NCI-H2171 (cell line): ENCODE results near the gene AHCYL2.
"Not testable (repeated sequence)": the region's sequence is repeated elsewhere in the genome, so short reads cannot be mapped to it uniquely, and the experiment has no call there.

ENCODE experiments used
- DNase-seq: peaks from one replicate; lab custom pipeline; 2025; lab: John Stamatoyannopoulos, UW

The AHCYL2 gene

DNA sequence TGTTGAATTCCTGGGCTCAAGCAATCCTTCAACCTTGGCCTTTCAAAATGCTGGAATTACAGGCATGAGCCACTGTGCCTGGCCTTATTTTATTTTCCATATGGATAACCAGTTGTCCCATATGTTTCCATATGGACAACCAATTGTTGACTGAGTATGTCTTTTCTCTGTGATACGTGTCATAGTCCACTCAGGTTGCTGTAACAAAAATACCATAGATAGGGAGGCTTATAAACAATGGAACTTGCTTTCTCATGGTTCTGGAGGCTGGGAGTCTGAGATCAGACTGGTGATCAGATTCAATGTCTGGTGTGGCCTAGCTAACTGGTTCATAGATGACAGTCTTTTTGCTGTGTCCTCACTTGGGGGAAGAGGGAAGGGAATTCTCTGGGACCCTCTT lies 19.4 kb downstream of the AHCYL2 start:
- no peak for DNase-seq

DNA sequence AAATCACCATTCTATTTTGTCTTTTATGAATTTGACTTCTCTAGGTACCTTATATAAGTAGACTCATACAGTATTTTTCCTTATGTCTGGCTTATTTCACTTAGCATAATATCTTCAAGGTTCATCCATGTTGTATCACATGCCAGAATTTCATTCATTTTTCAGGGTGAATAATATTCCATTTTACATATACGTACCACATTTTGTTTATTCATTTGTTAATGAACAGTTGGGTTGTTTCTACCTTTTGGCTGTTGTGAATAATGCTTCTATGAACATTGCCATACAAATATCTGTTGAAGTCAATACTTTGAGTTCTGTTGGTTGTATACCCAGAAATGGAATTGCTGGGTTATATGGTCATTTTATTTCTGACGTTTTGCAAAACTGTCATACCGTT lies 20.7 kb downstream of the AHCYL2 start:
- no peak for DNase-seq

DNA sequence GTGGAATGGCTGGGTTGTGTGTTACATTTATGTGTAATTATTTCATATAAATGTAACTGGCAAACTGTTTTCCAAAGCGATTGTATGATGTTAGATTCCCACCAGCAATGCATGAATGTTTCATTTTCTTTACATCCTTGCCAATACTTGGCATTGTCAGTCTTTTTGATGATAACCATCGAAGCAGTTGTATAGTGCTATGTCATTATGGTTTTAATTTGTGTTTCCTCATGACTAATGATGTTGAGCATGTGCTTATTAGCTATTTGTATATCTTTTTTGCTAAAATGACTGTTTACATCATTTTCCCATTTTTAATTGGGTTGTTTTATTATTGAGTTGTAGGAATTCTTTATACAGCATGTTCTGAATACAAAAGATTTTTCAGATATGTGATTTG lies 22.3 kb downstream of the AHCYL2 start:
- DNase-seq = no peak

DNA sequence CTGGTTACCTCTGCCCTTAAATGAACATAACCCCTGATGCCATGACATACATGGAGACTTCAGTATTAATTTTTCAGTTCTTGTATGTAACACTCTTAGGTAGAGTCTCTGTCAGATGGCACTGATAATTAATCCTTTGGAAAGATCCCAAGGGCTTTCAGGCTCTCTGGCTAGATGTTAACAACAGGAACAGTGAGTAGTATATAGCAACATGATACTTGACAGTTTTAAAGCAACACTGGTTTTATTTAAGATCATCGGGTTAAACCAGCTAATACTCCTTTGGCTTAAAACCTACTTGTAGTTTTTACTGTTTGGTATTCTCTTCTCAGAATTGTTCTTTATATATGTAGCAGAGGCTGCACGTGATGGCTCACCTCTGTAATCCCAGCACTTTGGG lies 27.3 kb downstream of the AHCYL2 start:
- DNase-seq = peak; percentile 66

DNA sequence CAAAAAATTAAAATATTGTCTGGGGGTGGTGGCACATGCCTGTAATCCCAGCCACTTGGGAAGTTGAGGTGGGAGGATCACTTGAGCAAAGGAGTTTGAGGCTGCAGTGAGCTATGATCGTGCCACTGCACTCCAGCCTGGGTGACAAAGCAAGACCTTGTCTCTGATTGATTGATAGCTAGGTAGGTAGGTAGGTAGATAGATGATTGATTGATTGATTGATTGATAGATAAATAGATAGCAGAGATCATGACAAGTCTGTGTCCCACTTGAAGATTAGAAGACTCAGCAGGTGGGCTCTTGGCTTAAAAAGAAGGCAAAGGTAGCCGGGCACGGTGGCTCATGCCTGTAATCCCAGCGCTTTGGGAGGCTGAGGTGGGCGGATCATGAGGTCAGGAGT lies 27.8 kb downstream of the AHCYL2 start:
- not testable (repeated sequence) for DNase-seq

DNA sequence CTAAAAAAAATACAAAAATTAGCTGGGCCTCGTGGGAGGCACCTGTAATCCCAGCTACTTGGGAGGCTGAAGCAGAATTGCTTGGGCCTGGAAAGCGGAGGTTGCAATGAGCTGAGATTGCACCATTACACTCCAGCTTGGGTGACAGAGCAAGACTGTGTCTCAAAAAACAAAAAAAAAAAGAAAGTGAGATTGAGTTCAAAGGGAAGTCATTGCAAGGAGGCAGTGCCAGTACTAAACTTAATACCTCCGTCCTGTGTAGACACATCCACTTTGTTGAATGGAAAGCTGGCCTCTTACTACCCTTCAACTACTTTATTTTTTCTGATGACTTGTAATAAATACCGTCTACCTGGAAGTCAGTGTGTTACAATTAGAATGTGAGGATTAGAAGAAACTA lies 31.0 kb downstream of the AHCYL2 start:
- no peak for DNase-seq

DNA sequence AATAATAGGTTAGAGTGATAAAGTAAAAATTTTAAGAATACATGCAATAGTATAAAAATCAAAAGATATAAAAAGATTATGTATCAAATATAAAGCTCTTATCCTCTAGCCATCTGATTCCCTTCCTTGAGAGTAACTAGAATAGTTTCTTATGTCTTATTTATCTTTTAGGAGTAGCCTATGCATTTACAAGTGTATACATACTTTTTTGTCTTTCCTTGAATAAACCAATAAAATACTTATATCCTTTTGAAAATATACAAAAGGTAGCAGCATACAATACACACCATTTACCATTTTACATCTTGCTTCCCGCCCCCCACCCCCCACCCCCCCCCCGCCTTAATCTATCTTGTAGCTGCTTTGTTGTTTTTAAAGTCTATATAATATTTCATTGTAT lies 31.4 kb downstream of the AHCYL2 start:
- DNase-seq = no peak

DNA sequence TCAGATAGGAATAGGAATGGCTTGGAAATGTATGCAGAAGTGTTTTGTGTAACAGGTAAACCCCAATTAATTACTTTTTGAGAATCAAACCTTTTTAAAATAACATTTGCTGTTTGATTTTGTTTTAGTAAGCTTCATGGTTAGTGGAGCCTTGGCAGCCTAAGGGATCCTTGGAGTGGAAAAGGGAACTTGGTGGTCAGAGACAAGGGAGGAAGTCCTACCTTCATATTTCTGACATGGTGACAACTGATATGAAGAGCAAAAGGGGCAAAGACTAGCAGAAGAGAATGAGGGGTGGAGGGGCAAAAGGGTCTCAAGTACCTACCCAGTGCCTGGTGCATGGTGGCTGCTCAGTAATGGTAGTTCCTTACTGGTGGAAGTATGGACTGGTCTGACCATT lies 32.3 kb downstream of the AHCYL2 start:
- DNase-seq = no peak

DNA sequence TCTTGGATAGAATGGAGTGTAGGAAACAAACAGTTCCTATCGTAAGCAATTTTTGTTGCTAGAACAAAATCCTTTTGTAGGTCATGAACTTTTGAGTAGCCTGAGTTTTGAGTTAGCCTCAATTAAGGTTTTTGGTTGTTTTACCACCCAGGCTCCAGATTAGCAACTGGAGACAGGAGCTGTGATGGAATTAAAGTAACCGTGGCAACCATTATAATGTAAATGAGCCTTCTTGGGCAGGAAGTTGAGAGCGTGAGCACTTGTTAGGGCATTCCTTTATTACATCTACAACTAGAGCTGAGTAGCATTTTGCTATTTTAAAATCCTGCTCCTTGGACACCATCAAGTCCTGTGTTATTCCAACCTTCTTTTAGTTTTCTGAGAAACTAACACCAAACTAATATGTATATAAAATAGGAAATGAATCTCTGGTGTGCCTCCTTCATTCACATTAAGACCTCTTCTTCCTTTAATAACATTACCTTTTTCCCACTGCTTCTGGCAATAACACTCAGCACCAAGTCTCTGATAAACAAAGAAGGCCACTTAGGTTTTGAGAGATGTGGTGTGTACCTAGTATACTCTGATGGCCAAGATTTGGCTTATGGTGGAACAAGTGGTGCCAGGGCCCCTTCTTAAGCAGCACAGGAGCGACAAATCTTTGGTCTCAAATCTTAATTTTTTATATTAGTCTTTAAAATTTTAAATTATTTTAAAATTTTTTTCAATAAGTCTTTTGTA lies 34.0 kb downstream of the AHCYL2 start:
- no peak for DNase-seq

DNA sequence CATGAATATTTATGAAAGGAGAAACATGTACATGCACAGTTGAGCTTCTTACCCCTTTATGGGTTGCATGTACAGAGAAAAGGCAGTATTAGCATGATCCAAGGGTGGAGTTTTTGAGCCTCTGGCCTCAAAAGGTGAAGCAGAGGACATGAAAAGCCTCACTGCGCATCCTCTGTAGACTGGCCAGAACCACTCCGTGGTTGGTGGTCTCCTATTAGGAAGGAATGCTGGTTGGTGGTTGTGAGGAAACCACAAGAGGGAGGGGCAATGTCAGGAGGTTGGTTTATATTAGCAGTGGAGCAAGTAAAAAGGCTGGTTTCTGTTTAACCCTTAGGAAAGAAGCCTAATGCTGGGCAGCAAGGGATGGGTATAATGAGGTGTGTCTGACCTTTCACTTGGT lies 37.5 kb downstream of the AHCYL2 start:
- no peak for DNase-seq

DNA sequence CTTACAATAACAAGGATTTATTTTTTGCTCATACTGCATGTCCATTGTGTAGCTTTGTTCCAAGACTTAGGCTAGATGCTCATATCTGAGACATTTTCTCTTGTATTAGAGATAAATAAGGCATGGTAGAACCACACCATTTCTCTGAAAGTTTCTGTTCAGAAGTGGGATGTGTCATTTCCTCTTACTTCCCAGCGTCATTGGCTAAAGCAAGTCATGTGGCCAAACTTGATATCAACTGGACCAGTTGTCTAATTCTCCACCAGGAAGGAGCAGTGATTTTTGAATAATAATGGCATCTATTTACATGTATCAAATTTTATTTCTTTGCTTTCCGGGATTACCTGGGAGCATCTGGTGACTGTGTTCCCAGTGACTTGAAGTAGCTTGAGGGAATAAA lies 38.3 kb downstream of the AHCYL2 start:
- DNase-seq = no peak

DNA sequence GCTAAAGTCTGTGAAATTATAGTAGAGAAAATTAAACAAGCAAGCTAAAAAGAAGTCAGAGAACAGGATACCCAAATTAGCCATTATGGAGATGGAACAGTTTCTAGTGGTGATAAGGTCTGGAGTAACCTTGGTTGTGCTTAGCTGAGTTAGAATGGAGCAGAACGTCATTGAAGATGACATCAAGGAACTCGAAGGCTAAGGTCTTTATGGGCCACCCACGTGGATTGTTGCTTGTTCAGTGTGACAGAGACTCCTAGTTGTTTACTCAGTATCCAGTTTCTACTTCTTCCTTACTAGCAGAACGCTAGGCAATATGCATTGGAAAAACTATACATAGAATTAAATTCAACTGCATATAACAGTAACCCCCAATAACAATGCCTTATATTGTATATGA lies 39.7 kb downstream of the AHCYL2 start:
- DNase-seq = no peak

DNA sequence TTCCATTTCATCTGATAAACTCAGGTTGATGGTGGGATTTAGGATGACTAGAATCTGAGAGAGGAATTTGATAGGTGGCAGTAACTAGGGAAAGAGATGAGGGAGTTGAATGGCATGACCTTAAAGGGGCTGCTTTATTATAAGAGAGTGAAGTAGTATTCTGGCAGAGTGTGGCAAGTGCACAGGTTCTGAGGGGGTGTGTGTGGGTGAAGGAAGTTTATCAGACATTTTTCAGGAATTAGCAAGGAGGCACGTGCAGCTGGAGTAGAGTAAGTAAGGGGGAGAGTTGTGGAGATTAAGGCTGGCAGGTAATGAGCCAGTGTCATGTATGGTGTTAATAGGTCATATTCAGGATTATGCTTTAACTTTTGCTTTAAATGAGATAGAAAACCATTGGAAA lies 40.5 kb downstream of the AHCYL2 start:
- no peak for DNase-seq

DNA sequence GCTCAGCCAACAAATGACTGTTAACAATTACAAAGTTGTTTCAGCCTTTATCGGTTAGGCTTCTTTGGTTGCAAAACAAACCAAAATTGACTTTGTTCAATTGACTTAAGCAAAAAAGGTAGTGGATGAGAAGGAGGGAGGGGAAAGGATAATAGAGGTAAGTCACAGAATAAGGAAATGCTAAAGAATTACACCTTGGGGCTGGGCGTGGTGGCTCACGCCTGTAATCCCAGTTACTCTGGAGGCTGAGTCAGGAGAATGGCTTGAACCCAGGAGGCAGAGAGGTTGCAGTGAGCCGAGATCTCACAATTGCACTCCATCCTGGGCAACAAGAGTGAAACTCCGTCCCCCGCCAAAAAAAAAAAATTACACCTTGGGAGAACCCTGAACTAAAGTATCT lies 41.4 kb downstream of the AHCYL2 start:
- no peak for DNase-seq

DNA sequence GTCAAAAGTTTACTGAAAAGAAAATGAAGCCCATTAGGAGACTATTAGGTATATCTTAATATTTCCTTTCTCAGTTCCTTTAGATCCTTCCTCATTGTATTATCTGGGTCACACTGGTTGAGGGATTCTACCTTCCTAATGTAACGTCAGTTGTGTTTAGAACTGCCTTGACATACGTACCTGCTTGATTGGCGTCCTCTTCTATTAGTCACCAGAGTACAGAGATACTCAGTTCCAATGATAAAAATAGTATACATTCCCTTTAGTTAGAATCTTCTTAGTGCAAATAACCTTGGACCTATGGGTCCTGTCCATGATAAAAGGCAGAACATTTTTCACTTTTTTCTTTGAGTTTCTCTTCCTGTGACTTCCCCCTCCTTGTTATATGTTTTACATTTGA lies 45.2 kb downstream of the AHCYL2 start:
- DNase-seq = no peak

DNA sequence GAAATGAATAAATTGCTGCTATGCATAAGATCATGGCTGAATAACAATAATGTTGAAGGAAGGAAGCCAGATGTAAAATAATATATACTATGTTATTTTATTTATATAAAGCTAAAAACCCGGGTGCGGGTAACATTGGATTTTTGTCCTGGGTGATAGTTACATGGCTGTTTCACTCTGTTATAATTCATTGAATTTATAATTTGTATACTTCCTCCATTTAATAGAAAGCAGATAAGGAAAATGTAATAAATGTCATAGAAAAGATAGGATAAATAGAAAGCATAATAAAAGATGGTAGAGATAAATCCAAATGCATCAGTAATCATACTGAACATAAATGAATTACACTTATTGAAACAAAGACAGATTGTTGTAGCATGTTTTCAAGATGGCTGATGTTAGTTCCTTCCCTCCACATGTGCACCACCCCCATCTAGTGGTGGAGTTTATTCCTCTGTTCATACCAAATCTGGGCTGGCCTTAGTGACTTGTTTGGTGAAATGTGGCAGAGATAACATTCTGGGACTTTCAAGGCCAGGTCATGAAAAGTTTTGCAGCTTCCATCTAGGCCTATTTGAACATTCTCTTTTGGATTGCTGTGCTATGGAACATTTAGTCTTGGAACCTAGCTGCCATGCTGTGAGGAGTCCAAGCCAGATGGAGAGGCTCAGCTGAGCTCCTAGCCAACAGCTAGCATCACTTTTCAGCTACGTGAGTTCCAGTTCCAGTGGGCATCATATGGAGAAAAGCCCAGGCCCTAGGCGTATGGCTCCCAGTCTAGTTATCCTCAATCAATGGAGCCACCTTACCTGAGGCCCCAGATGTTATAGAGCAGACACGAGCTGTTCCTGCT lies 46.9 kb downstream of the AHCYL2 start:
- peak; percentile 46 for DNase-seq

DNA sequence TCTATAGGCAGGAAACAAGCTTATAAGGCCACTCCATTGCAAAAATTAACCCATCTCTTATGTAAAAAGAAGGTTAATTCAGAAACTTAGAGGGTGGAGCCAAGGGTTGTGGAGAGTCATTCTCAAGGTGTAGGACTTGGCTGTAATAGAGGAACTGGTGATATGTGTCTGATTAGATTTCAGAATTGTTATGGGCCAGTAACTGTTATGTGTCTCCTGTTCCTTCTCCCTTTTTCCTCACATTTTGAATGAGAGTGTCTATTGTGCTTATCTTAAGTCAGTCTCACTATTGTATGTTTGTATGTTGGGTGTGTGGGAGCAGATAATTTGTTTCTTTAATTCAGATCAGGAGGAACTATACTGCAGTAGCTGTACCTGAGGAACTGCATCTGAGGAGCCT lies 49.1 kb downstream of the AHCYL2 start:
- no peak for DNase-seq

DNA sequence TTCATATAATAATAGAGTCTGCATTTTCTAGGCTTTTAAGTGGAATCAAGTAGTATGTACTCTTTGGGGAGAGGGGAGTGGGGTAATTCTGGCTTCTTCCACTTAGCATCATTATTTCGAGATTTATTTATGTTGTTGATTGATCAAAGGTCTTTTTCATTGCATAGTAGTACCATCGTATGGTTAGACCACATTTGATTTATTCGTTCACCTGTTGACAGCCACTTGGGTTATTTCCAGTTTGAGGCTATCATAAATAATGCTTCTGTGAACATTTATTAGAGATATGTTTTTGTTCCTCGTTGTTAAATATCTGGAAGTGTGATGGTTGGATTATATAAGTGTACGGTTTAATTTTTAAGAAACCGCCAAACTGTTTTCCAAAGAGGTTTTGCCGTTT lies 52.8 kb downstream of the AHCYL2 start:
- no peak for DNase-seq

DNA sequence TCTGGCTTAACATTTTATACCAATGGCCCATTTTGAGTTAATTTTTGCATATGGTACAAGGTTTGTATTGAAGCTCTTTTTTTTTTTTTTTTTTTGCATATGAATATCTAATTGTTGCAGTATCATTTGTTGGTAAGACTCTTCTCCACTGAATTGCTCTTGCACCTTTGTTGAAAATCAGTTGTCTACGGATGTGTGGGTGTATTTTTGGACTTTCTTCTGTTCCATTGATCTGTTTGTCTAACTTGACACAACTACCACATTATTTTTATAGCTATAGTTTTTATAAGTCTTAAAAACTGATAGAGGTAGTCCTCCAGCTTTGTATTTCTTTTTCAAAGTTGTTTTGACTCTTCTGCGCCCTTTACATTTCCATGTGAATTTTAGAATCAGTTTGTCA lies 53.9 kb downstream of the AHCYL2 start:
- DNase-seq = no peak

DNA sequence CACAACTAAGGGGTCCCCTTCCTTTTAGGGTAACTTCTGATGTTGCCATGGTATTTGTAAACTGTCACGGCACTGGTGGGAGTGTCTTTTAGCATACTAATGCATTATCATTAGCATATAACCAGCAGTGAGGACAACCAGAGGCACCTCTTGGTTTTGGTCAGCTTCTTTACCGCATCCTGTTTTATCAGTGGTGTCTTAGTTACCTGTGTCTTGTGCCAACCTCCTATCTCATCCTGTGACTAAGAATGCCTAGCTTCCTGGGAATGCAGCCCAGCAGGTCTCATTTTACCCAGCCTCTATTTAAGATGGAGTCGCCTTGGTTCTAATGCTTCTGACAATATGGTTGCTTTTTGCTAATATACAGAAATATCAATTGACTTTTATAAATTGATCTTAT lies 54.9 kb downstream of the AHCYL2 start:
- DNase-seq = no peak

DNA sequence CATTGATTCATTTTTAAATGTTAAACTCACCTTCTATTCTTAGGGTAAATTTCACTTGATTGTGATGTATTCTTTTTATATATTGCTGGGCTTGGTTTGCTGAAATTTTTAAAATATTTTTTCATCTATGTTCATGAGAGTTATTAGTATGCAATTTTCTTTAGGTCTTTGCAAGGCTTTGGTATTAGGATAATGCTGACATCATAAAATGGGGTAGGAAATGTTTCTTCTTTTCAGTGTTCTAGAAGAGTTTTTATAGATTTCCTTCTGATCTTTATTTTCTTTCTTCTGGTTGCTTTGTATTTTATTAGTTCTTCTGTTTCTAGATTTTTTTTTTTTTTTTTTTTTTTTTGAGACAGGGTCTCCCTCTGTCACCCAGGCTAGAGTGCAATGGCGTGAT lies 56.3 kb downstream of the AHCYL2 start:
- DNase-seq = no peak

DNA sequence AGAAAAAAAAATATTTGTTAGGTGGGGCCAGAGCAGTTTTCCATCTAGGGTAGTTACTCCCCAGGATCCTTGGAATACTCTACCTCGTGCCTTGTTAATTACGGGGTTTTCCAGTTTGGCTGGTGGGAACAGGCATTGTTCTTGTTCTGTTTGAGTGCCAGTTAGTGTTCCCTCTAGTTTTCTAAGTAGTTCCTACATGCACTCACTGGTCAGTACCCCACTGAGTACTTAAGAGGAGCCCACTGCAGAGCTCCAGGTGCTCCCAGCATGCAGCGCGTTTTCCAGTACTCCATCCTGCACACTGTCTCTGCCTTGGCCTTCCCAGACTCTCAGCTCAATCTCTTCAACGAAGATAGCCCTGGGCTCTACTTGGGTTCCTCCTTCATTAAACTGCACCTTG lies 58.0 kb downstream of the AHCYL2 start:
- DNase-seq = no peak

DNA sequence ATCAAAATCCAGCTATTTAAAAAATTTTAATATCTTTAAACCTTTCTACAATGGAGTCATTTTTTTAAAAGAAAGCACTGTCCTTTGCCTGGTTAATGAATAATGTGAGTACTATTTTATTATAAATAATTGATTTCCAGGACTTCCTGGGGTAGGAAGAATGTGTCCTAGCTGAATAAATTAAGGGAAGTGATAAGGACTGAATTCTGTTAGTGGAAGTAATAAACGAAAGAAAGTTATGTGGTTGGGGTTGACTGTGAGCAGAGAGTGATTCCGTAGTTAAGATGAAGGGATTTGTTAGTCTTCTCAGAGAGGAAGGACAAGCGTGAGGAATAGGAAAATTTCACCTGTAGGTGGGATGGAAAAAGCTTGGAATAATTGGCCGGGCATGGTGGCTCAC lies 59.1 kb downstream of the AHCYL2 start:
- DNase-seq = no peak

DNA sequence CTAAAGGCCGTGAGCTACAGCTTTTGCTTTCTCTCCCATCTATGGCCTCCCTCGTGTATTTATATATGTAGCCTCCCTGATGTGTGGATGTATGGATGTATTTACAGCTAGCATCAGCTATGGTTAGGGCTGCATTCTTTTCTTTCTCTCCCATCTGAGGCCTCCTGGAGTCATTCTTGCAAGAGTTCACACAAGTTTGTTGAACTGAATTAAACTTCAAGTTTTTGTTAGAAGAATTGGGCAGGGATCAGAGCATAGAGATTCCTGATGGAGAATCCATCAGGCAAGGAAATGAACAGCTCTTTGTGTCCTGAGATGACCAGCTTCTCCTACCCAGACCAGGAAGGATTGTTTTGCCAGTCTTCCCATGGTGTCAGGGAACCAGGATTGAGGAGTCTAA lies 60.3 kb downstream of the AHCYL2 start:
- no peak for DNase-seq
